HG03558 (cell line): Measurements from ENCODE around the gene TMED9.
A peak's percentile ranks its signal among the peaks of the same experiment; 100 is the strongest.

ENCODE experiments used
- ATAC-seq: cut with Tn5 transposase; IDR thresholded peaks from one replicate; pipeline ENCODE4 v1.9.1; 2021; ENCODE audit warnings: moderate number of reproducible peaks; ENCODE audit not compliant: unreplicated experiment; ENCODE audit errors: extremely low read depth

TMED9 gene

GRCh38 chr5:177576169-177576568 is 15.8 kb upstream of the TMED9 start:
- no peak for ATAC-seq

- no peak for ATAC-seq
Observed at GRCh38 chr5:177578316-177578715, 13.7 kb upstream of the TMED9 start.

- ATAC-seq = no peak
Observed at GRCh38 chr5:177588413-177588909, 3.5 kb upstream of the TMED9 start.

DNA sequence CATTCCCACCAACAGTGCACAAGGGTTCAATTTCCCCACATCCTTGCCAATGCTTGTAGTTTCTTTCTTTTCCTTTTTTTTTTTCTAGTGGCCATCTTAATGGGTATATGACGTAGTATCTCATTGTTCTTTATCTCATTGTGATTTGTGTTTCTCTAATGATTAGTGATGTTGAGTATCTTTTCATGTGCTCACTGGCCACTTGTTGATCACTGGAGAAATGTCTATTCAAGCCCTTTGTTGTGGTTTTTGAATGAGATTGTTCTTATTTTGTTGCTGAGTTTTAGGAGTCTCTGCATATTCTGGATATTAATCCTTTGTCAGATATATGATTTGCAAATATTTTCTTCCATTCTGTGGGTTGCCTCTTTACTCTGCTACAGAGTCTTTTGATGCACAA is 1.6 kb upstream of the TMED9 start:
- no peak for ATAC-seq

DNA sequence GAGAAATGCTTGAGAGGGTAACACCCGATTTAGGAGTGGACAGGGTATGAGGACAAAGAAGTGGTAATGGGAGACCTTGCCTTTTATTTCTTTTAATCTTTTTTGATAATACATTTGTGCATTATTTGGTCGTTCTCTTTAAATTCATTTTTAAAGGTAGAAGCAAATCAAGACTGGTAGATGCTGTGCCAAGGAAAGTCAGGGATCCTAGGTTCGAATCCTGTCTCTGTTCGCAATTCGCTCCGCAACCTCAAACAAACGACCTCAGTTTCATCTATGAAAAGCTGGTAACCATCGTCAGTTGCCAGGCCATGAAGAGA is 353 bp upstream of the TMED9 start:
- ATAC-seq = no peak

- no peak for ATAC-seq
Observed at GRCh38 chr5:177592905-177593304, 902 bp downstream of the TMED9 start.

- no peak for ATAC-seq
Observed at GRCh38 chr5:177593511-177593910, 1.5 kb downstream of the TMED9 start.

DNA sequence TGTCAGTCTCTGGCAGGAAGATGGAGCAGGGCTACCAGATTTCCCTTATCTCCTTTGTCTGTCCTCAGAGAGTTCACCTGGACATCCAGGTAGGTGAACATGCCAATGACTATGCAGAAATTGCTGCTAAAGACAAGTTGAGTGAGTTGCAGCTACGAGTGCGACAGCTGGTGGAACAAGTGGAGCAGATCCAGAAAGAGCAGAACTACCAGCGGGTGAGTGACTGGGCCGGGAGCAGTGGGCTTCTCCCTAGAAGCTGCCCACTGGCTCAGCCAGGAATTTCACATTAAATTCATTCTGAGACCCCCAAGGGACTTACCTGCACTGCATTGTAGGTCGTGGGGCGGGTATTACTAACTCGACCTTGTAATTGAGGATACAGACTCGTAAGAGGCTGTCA is 2.1 kb downstream of the TMED9 start:
- no peak for ATAC-seq

DNA sequence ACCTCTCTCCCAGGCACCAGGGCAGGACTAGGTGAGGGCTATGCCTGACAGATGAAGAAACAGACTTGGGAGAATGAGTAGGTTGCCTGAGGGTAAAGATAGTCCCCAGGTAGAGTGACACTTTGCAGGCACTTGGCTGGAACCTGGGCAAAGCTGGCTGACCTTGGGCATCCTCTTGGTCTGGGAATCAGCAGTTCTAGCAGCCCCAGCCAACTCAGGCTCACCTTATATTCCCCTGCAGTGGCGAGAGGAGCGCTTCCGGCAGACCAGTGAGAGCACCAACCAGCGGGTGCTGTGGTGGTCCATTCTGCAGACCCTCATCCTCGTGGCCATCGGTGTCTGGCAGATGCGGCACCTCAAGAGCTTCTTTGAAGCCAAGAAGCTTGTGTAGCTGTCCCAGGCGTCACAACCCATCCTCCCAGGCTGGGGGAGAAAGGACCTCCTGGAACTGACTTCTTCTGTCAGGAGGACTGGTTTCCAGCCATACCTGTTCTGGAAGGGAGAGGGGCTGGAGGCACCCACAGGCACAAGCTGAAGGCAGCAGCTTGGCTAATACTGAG is 3.1 kb downstream of the TMED9 start:
- no peak for ATAC-seq

DNA sequence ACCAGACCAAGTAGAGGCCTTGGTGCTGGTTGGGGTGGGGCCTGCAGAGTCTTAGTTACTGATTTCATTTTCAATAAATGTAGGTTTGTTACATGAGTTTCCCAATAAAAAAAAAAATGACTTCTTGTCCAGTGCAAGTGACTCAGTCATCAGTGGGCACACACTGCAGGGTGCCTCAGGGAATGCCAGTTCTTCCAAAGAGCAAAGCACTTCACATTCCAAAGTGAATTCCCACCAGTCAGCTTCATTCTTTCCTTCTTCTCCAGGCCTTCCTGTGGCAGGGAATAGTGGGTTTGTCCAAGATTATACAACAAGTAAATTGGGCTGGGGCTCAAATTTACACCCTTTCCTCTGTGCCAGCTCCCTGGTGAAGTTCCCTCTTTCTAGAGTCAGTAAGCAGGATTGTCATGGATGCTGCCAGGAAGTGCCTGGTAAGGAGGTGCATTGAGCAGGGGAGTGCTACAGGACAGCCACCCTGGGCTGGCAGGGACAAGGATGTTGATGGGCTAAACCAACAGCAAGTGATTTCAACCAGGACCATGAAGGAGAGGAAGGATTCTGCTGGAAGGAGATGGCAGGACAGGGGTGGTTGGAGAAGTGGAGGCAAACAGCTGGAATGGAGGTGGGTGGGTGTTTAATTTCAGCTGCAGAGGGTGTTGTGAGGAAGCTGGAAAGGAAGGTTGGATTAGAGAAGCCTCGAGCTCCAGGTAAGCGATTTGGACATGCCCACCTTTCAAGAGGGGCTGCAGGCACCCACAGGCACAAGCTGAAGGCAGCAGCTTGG is 4.2 kb downstream of the TMED9 start:
- ATAC-seq = no peak

GRCh38 chr5:177596775-177597238 is 4.8 kb downstream of the TMED9 start:
- no peak for ATAC-seq

GRCh38 chr5:177598477-177598876 is 6.5 kb downstream of the TMED9 start:
- no peak for ATAC-seq

DNA sequence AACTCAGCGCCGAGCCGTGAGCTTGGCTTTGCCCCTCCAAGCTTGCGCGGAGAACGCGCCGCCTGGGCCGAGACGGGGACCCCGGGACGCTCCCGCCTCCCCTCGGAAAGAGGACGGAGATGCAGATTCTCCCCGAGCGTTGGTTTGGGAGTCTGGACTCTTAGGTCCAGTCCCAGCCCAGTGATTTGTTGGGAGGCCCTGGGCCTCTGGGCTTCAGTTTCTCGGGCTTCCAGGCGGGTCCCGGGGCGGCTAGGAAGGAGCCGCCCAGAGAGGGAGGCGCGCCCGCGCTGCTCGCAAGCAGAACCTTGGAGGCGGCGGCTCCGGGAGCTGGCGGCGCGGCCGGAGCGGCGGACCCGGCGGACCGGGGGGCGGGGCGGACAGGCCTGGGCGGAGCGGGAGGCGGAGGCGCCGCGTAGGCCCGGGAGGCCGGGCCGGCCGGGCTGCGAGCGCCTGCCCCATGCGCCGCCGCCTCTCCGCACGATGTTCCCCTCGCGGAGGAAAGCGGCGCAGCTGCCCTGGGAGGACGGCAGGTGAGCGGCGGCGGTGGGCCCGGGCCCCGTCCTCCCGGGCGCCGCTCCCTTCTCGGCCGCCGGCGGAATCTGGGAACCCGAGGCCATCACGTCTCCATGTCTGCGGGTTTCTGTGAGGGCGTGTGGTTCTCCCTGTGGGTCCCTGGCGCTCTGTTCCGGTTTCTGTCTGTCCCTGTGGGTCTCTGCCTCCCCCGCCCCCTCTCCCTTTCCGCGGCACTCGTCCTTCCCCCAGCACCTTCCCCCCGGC is 7.9 kb downstream of the TMED9 start, which contains the start of gene B4GALT7:
B4GALT7 (plus strand) TSS at position 402 of the 777 bp plus-strand sequence; CDS start at position 481, 79 bp downstream.
- ATAC-seq = peak; percentile 69

DNA sequence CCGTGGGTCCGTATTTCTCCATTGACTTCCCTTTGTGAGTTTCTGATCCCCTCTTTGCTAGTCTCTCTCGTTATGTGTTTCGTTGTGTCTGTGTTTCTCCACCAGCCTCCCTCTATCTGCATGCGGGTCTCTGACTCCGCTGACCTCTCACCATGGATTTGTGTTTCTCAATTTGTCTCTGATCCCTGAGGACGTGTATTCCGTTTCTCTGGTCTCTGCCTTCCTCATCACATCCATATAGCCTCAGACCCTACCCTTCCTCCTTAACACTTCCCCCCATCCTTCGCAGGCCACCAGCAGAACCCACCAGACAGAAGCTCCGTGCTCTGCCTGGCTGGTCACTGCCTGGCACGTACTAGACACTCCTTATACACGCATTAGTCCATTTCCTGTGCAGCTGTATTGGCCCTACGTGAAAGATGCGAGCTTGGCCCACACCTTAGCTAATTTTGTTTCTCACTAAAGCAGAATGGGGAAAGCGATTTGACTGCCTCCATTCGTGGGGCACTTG is 8.6 kb downstream of the TMED9 start:
- no peak for ATAC-seq

DNA sequence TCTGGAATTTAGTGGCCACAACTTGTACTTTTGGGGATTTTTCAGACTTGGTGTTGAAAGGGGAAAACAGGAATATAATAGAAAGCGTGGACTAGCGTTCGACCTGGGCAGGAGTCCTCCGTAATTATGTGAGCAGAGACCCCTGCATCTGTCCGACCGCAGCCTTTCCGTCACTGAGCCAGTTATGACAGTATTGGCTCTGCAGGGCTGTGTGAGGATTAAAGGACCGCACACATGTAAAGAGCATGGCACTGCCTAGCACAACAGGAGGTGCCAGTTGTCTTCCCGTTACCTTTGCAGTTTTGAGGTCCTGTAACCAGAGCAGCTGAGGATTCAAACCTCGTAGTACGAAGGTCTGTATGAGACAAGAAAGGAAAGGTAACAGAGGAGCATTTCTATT is 9.1 kb downstream of the TMED9 start:
- ATAC-seq = no peak

GRCh38 chr5:177601577-177602457 is 9.8 kb downstream of the TMED9 start:
- ATAC-seq = no peak

- no peak for ATAC-seq
Observed at GRCh38 chr5:177602458-177602830, 10.4 kb downstream of the TMED9 start.

DNA sequence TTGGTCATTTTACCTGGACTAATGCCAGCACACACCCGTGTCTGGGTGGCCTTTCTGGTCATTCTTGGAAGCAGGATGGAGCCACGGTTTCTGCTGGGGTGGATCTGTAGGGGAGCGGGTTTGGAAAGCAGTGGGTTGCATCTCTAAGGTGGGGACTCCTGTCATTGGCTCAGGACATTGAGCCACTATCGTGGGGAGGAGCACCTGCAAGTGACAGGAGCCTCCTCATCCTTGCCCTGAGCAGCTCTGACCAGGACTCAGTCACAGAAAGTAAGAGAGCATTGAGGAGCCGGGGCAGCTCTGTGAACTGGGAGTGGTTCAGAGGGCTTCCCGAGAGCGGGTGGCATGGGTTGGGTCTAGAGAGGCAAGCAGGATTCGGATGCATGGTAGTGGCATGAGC is 11.6 kb downstream of the TMED9 start:
- no peak for ATAC-seq

- no peak for ATAC-seq
Observed at GRCh38 chr5:177604116-177604521, 12.1 kb downstream of the TMED9 start.

GRCh38 chr5:177604656-177605055 is 12.7 kb downstream of the TMED9 start:
- ATAC-seq = no peak
